CD8-positive, alpha-beta memory T cell (primary cell): ENCODE measurements around the gene GIN1. TPM values are rescaled to one million over a fixed set of nuclear protein-coding genes. Genes with fewer than 3 reads are reported as not detected.

Source experiments
- CTCF ChIA-PET: fragments of 350-600 bp; sonication (Branson Sonifier 250); formaldehyde crosslinking; loops from one replicate; lab custom pipeline; 2021; ENCODE audit warnings: antibody characterized with exemption; lab: Charles Lee
- POLR2A ChIA-PET: fragments of 350-600 bp; sonication (Branson Sonifier 250); formaldehyde crosslinking; loops from one replicate; lab custom pipeline; 2021; ENCODE audit warnings: antibody characterized with exemption; lab: Charles Lee
- DNase-seq, 5 donors: peaks; one replicate each; pipeline versions ENCODE4 v3.0.0 to v3.0.0-alpha.2; 2020 to 2022; ENCODE audit warnings: mixed read lengths in 1 of 5
- H3K27ac ChIP-seq: one replicate; pipeline ENCODE4 v1.7.0; 2013; ENCODE audit warnings: low read depth, mild to moderate bottlenecking, low read length, moderate library complexity
- H3K27me3 ChIP-seq: 2 replicates; pipeline ENCODE4 v1.7.0; 2013; ENCODE audit warnings: low read length, mild to moderate bottlenecking; ENCODE audit not compliant: insufficient read depth, poor library complexity, severe bottlenecking
- H3K36me3 ChIP-seq: 2 replicates; pipeline ENCODE4 v1.7.0; 2013; ENCODE audit warnings: mild to moderate bottlenecking, low read length, moderate library complexity; ENCODE audit not compliant: insufficient read depth
- H3K4me1 ChIP-seq: 2 replicates; pipeline ENCODE4 v1.7.0; 2013; ENCODE audit warnings: mild to moderate bottlenecking, low read length, moderate library complexity; ENCODE audit not compliant: insufficient read depth
- H3K4me3 ChIP-seq: 2 replicates; pipeline ENCODE4 v1.7.0; 2013; ENCODE audit warnings: mild to moderate bottlenecking, low read length
- H3K9me3 ChIP-seq: 2 replicates; pipeline ENCODE4 v1.7.0; 2013; ENCODE audit warnings: mild to moderate bottlenecking, low read length
- H3K27ac Mint-ChIP-seq, 8 donors: one replicate each; pipeline ENCODE4 v1.8.0; 2020 to 2021; ENCODE audit warnings: mixed read lengths in 8 of 8, mild to moderate bottlenecking in 6 of 8, inconsistent platforms in 3 of 8, moderate library complexity in 3 of 8
- H3K27me3 Mint-ChIP-seq, 2 donors: one replicate each; pipeline ENCODE4 v1.8.0; 2020 to 2021; ENCODE audit warnings: mixed read lengths in 2 of 2, mild to moderate bottlenecking in 1 of 2, moderate library complexity in 1 of 2
- H3K36me3 Mint-ChIP-seq, 3 donors: one replicate each; pipeline ENCODE4 v1.8.0; 2020 to 2021; ENCODE audit warnings: mixed read lengths in 3 of 3, inconsistent platforms in 1 of 3, mild to moderate bottlenecking in 1 of 3
- H3K4me1 Mint-ChIP-seq, 3 donors: one replicate each; pipeline ENCODE4 v1.8.0; 2020 to 2021; ENCODE audit warnings: mixed read lengths in 3 of 3, inconsistent platforms in 1 of 3, mild to moderate bottlenecking in 1 of 3
- H3K4me3 Mint-ChIP-seq, 7 donors: one replicate each; pipeline ENCODE4 v1.8.0; 2020 to 2021; ENCODE audit warnings: mixed read lengths in 7 of 7, mild to moderate bottlenecking in 6 of 7, moderate library complexity in 4 of 7, inconsistent platforms in 2 of 7
- H3K9me3 Mint-ChIP-seq, 5 donors: one replicate each; pipeline ENCODE4 v1.8.0; 2020 to 2022; ENCODE audit warnings: mixed read lengths in 5 of 5, mild to moderate bottlenecking in 3 of 5, moderate library complexity in 2 of 5, inconsistent platforms in 1 of 5
- polyA plus RNA-seq: library from polyadenylated mRNA; unstranded; fragments of 300-500 nt; fragmentation: Illumina TruSeq; gene quantifications from one replicate; pipeline ENCODE4 v1.2.3, GENCODE V29; 2021
- total RNA-seq, 2 experiments: library from RNA; stranded (reverse); gene quantifications; one replicate each; pipeline ENCODE4 v1.2.3, GENCODE V29; 2021

The GIN1 gene
- total and polyA plus RNA-seq, 3 experiments from 2014 or later, result 8.6 to 10.4 (median 9.3) TPM

DNA sequence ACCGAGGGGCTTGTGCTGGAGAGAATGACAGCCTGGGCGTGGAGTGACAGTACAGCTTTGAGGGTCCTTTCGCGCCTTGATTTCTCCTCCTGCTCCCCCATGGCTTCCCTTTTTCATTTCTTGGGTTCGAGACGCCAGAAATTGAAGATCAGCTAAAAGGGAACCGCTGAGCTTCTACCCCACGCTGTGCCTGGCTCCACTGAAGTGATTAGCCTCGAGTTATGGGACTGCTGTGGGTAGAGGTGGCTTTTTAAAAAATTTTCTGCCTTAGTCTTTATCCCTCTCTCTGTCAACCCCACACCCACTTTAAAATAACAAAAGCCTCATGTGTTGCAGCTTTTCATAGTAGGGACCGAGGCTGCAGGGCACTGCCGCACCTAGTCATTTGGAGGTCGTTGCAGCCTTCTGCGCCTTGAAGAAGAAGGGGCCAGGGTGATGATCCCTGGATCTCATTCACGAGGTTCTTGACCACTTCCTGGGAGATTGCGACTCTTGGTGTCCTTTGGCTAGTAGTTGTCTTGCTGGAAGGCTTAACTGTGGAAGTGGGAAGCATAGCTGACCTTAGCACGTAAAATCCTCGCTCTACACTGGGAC, 766 bp upstream of the GIN1 start:
- H3K27me3 ChIP-seq, result no peaks in the 10 kb centered on the region
- peak overlapping the region; percentile 95 for H3K27ac ChIP-seq
- Mint-ChIP-seq H3K4me3 (peak overlapping the region; percentile 92 to 99 (median 97)), H3K27me3 (no peaks in the 10 kb centered on the region), H3K36me3 (peaks cover 0 to 20% (median 11%) of the 10 kb centered on the region in 3 donors), H3K4me1 (peaks cover 47 to 75% (median 56%) of the 10 kb centered on the region in 3 donors), H3K27ac (peak overlapping the region; percentile 93 to 100 (median 99)), H3K9me3 (no peaks in the 10 kb centered on the region)
- H3K9me3 ChIP-seq, result no peaks in the 10 kb centered on the region
- CTCF ChIA-PET, result interaction anchor here (0.9 to 1.6 kb wide), 3 partner anchors 11 to 365 kb away, joined by 3 to 8 read pairs (median 4); partner anchors contain the start of gene PAM
- no peaks in the 10 kb centered on the region for H3K36me3 ChIP-seq
- POLR2A ChIA-PET, result interaction anchor here (1.0 to 2.4 kb wide), 9 partner anchors 9 to 365 kb away, joined by 3 to 11 read pairs (median 3); partner anchors contain the start of gene MACIR
- DNase-seq, result no peak
- peaks cover 27% of the 10 kb centered on the region for H3K4me1 ChIP-seq
- H3K4me3 ChIP-seq, result peak overlapping the region; percentile 90

DNA sequence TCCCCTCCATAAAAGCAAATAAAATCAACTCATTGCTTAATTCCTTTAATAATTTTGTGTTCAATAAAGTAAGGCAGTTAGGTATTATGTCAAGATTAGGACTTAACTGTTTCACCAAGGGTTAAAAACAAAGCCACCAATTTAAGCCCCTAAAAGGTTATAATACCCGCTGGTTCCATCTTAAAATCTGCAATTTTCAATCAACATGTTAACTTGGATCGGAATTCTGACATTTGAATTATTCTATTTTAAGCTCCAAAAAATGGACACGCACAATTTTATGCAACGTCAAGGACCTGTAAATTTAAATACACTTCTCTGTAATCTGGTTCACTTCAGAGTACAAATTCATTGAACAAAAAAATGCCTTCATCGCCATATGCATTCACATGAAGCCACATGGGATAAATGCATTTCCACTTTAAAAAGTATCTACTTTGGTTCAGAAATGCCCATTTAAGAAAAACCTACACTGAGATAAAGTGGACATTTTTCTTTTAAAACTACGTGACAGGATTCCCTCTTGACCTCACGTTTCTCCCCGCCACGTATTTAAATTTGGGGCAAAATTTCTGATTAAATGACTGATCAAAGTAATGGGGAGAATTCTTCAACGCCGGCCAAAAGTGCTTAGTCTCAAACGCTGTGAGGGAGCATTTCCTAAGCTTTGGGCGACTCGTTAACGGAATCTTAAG, 721 bp downstream of the GIN1 start:
- Histone ChIP-seq H3K27ac (peak overlapping the region; percentile 95), H3K4me3 (peak overlapping the region; percentile 90), H3K4me1 (peaks cover 27% of the 10 kb centered on the region), H3K27me3 (no peaks in the 10 kb centered on the region), H3K9me3 (no peaks in the 10 kb centered on the region), H3K36me3 (no peaks in the 10 kb centered on the region)
- H3K36me3 Mint-ChIP-seq, result peaks cover 0 to 19% (median 14%) of the 10 kb centered on the region in 3 donors
- ChIA-PET CTCF (interaction anchor here (1.2 to 1.6 kb wide), 2 partner anchors 8 to 364 kb away, joined by 3 to 8 read pairs; partner anchors contain the start of gene PAM), POLR2A (interaction anchor here (0.6 to 2.4 kb wide), 6 partner anchors 7 to 519 kb away, joined by 3 to 11 read pairs (median 4); partner anchors contain the start of gene MACIR)
- DNase-seq, result no peak
- peak overlapping the region; percentile 93 to 100 (median 99) for H3K27ac Mint-ChIP-seq
- H3K4me3 Mint-ChIP-seq, result peak overlapping the region; percentile 92 to 99 (median 97)
- H3K9me3 Mint-ChIP-seq, result no peaks in the 10 kb centered on the region
- no peaks in the 10 kb centered on the region for H3K27me3 Mint-ChIP-seq
- peaks cover 44 to 68% (median 52%) of the 10 kb centered on the region in 3 donors for H3K4me1 Mint-ChIP-seq

DNA sequence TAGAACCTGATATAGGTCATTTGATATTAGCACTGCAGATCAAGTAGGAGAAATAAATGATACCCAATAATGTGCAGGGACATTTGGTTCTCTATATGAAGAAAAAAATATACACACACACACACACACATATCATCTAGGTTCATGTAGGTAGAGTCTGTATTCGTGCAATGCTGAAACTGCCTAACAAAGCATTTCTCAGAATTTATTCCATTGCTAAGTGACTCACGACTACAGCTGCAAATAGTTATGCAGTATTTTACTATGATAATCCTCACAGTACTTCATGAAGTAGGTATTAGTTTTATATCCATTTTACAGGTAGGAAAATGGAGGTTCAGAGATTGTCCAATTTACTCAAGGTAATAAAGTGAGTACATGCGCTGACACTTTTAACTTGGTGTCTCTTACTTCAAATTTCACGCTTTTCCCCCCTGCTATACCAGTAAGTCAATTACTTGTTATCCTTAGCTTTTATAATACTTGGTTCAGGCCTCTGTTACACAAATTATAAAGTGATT, 2.4 kb downstream of the GIN1 start:
- Mint-ChIP-seq H3K4me3 (no peak overlapping the region), H3K36me3 (peaks cover 0 to 14% (median 8%) of the 10 kb centered on the region in 3 donors), H3K9me3 (no peaks in the 10 kb centered on the region), H3K27me3 (no peaks in the 10 kb centered on the region), H3K27ac (no peak overlapping the region), H3K4me1 (peaks cover 45 to 65% (median 48%) of the 10 kb centered on the region in 3 donors)
- Histone ChIP-seq H3K27ac (peak overlapping the region; percentile 95), H3K27me3 (no peaks in the 10 kb centered on the region), H3K4me3 (no peak overlapping the region), H3K4me1 (peaks cover 31% of the 10 kb centered on the region), H3K36me3 (no peaks in the 10 kb centered on the region), H3K9me3 (no peaks in the 10 kb centered on the region)
- ChIA-PET POLR2A (no interaction called here), CTCF (no interaction called here)
- DNase-seq, result no peak

DNA sequence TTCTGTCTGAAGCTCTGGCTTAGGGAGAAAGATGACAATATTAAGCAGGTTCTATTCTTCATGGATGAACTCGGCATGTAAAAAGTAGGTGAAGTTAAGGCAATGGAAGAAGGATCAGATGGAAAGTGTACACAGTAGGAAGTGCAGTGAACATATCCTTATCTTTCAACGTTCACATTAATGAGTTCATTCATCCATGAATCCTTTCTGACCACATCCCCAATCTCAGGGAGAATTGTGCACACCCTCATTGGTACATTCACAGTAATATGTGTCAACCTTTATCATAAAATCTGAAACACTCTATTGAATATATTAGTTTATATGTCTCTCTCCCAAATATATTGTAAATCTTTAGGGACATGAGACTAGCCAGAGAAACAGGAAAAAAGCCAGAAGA, 5.5 kb downstream of the GIN1 start:
- Histone ChIP-seq H3K36me3 (no peaks in the 10 kb centered on the region), H3K4me3 (no peak overlapping the region), H3K27me3 (no peaks in the 10 kb centered on the region), H3K9me3 (no peaks in the 10 kb centered on the region), H3K4me1 (peaks cover 40% of the 10 kb centered on the region), H3K27ac (no peak overlapping the region)
- no peak overlapping the region for H3K27ac Mint-ChIP-seq
- DNase-seq, result no peak
- H3K36me3 Mint-ChIP-seq, result peaks cover under 1 to 7% (median 5%) of the 10 kb centered on the region in 3 donors
- H3K4me1 Mint-ChIP-seq, result peaks cover 47 to 72% (median 58%) of the 10 kb centered on the region in 3 donors
- ChIA-PET POLR2A (no interaction called here), CTCF (no interaction called here)
- peaks cover 0 to 2% (median 0%) of the 10 kb centered on the region in 5 donors for H3K9me3 Mint-ChIP-seq
- H3K4me3 Mint-ChIP-seq, result peak overlapping the region in 1 of 7 donors; percentile 4
- no peaks in the 10 kb centered on the region for H3K27me3 Mint-ChIP-seq

DNA sequence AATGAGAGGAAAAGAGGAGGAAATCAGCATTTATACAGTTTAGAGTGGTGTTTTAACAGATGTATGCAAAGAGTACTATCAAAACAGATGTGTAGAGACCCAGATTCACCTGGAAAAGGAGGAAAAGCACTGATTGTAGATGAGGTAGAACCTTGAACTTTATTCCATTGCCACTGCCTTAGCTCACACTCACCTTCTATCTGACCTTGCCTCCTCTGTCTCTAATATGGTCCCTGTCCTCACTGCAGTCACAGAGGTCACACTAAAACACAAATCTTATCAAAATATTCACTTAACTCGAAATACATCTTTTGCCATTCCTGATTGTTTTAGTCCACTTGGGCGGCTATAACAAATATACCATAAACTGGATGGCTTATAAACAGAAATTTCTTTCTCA, 7.0 kb downstream of the GIN1 start:
- Mint-ChIP-seq H3K4me1 (peaks cover 36 to 65% (median 48%) of the 10 kb centered on the region in 3 donors), H3K36me3 (peaks cover 5 to 7% (median 6%) of the 10 kb centered on the region in 3 donors), H3K27ac (peak overlapping the region in 6 of 8 donors; percentile 12 to 98 (median 80)), H3K27me3 (no peaks in the 10 kb centered on the region), H3K4me3 (peak overlapping the region in 1 of 7 donors; percentile 19), H3K9me3 (peaks cover 0 to 2% (median 0%) of the 10 kb centered on the region in 5 donors)
- Histone ChIP-seq H3K4me1 (peaks cover 30% of the 10 kb centered on the region), H3K9me3 (no peaks in the 10 kb centered on the region), H3K27me3 (no peaks in the 10 kb centered on the region), H3K4me3 (no peak overlapping the region), H3K27ac (no peak overlapping the region), H3K36me3 (no peaks in the 10 kb centered on the region)
- no peak for DNase-seq
- ChIA-PET POLR2A (no interaction called here), CTCF (no interaction called here)

DNA sequence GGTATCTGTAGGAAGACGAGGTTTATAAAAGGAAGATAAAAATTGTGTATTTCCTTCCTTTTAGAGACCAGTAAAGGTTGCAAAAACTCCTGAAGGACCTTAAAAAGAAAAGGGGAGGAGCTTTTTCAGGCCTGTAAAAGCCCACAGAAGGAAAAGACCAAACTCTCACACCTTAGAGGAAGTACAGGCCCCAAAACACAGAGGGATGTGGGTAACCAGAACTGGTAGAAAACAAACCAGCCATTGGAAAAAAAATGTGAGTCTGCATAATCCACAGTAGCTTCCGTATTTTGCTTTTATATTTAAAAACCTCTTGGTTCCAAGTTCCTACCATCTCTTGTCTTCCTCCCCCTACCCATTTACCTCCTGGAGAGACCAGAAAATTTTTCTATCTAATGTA, 8.5 kb downstream of the GIN1 start:
- no peaks in the 10 kb centered on the region for H3K27me3 ChIP-seq
- H3K27ac ChIP-seq, result no peak overlapping the region
- Mint-ChIP-seq H3K9me3 (peaks cover 0 to 2% (median 0%) of the 10 kb centered on the region in 5 donors), H3K36me3 (peaks cover 7 to 16% (median 7%) of the 10 kb centered on the region in 3 donors), H3K27ac (peak overlapping the region; percentile 12 to 98 (median 82)), H3K27me3 (no peaks in the 10 kb centered on the region), H3K4me1 (peaks cover 32 to 59% (median 53%) of the 10 kb centered on the region in 3 donors), H3K4me3 (peak overlapping the region; percentile 23 to 76 (median 63))
- DNase-seq, result peak in 2 of 5 donors; percentile 55 to 68
- H3K4me1 ChIP-seq, result peaks cover 26% of the 10 kb centered on the region
- no peaks in the 10 kb centered on the region for H3K36me3 ChIP-seq
- ChIA-PET CTCF (interaction anchor here (1.2 kb wide), 1 partner anchor 8 kb away, joined by 3 read pairs; the partner anchor contains the start of genes GIN1 and PPIP5K2), POLR2A (interaction anchor here (1.5 kb wide), 1 partner anchor 9 kb away, joined by 11 read pairs; the partner anchor contains the start of genes GIN1 and PPIP5K2)
- no peak overlapping the region for H3K4me3 ChIP-seq
- no peaks in the 10 kb centered on the region for H3K9me3 ChIP-seq

DNA sequence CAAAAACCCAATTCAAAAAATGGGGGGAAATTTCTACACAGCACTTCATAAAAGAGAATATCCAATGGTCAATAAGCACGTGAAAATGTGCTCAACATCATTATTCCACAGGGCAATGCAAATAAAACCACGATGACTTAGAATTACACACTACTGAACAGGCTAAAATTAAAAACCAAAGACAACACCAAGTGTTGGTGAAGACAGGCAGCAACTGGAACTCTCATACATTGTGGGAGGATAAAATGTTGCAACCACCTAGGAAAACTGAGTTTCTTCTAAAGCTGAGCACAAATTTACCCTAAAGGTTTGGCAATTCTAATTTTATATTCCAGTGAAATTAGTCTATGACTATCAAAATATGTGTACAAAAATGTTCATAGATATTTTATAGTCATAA, 9.5 kb downstream of the GIN1 start:
- H3K27ac Mint-ChIP-seq, result peak overlapping the region in 1 of 8 donors; percentile 10
- Histone ChIP-seq H3K36me3 (no peaks in the 10 kb centered on the region), H3K27ac (no peak overlapping the region), H3K4me1 (peaks cover 26% of the 10 kb centered on the region), H3K9me3 (no peaks in the 10 kb centered on the region), H3K27me3 (no peaks in the 10 kb centered on the region), H3K4me3 (no peak overlapping the region)
- H3K9me3 Mint-ChIP-seq, result peaks cover 0 to 2% (median 0%) of the 10 kb centered on the region in 5 donors
- DNase-seq, result no peak
- ChIA-PET POLR2A (no interaction called here), CTCF (no interaction called here)
- H3K27me3 Mint-ChIP-seq, result no peaks in the 10 kb centered on the region
- peaks cover 7 to 24% (median 8%) of the 10 kb centered on the region in 3 donors for H3K36me3 Mint-ChIP-seq
- H3K4me1 Mint-ChIP-seq, result peaks cover 32 to 53% (median 51%) of the 10 kb centered on the region in 3 donors
- no peak overlapping the region for H3K4me3 Mint-ChIP-seq
